GM12892 (cell line): ENCODE results near the gene SMOC1.

Experiments
- DNase-seq: peaks from one replicate; pipeline ENCODE4 v3.0.0; 2011; ENCODE audit not compliant: insufficient read length
- FAIRE-seq: peaks from 2 replicates; lab custom pipeline; 2011; peaks lifted over from hg19 to GRCh38; lab: Jason Lieb, UNC
- POLR2A ChIP-seq: IDR thresholded peaks from 2 replicates; pipeline ENCODE4 v1.6.1; 2011; ENCODE audit warnings: low read depth, low read length, control low read depth
- POLR2AphosphoS5 ChIP-seq: IDR thresholded peaks from 2 replicates; pipeline ENCODE4 v1.6.1; 2011; ENCODE audit warnings: low read depth, low read length, control low read depth
- TAF1 ChIP-seq: IDR thresholded peaks from 2 replicates; pipeline ENCODE4 v1.6.1; 2011; ENCODE audit warnings: low read depth, mild to moderate bottlenecking, control low read depth, low read length, borderline replicate concordance

The SMOC1 gene

GRCh38 chr14:69990323-69990722 is 111.1 kb downstream of the SMOC1 start:
- DNase-seq (no peak), FAIRE-seq (peak; percentile 14)
- TF ChIP-seq TAF1 (no peak), POLR2AphosphoS5 (no peak), POLR2A (no peak)

DNA sequence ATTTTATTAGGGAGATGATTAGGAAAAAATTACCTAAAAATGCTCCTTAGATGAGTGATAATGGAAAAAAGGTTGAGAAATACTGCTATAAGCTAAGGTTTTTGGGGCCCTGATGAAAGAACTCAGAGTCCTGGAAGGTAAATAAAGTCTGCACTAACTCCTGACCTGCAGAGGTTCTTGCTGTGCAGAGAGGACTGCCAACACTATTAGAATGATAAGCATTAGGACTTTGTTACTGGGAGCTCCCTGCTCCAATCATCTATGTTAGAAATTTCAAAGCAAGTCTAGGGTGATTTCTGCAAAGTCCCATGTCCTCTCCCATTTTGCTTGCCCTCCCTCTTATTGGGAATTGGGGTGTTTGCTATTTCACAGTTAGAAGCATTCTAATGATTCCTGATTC is 112.2 kb downstream of the SMOC1 start:
- DNase-seq (no peak), FAIRE-seq (no peak)
- TF ChIP-seq POLR2A (no peak), TAF1 (no peak), POLR2AphosphoS5 (no peak)

DNA sequence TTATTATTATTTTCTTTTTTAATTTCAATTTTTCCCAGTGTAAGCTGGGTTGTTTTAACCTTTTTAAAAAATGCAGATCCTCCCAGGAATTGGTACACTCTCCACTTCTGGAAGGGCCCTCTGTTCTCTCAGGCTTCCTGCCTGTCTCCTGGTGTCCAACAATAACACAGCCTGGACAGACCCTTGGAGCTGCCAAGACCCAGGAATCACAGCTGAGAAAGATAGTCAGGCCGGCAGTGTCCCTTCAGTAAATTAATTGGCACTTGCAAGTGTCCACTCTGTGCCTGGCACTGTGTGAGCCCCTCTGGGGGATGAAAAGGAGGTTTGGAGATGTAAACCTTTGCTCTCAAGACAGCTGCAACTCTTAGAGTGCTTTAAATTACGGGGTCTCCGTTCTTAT is 113.3 kb downstream of the SMOC1 start:
- no peak for FAIRE-seq
- no peak for DNase-seq
- no peak for TF ChIP-seq POLR2AphosphoS5
- no peak for TF ChIP-seq TAF1
- TF ChIP-seq POLR2A, result no peak

- no peak for FAIRE-seq
Observed at GRCh38 chr14:69993326-69993725, 114.1 kb downstream of the SMOC1 start.

GRCh38 chr14:69994002-69994401 is 114.8 kb downstream of the SMOC1 start:
- DNase-seq, result no peak
- no peak for FAIRE-seq
- TF ChIP-seq TAF1 (no peak), POLR2A (no peak), POLR2AphosphoS5 (no peak)

More at GRCh38 chr14:69993326-69993725, 114.1 kb downstream of the SMOC1 start:
- no peak for TF ChIP-seq POLR2A
- TF ChIP-seq TAF1, result no peak
- no peak for TF ChIP-seq POLR2AphosphoS5
- DNase-seq, result no peak

- TF ChIP-seq TAF1 (no peak), POLR2AphosphoS5 (no peak), POLR2A (no peak)
- DNase-seq (no peak), FAIRE-seq (no peak)
Observed at GRCh38 chr14:69996216-69996615, 117.0 kb downstream of the SMOC1 start.

GRCh38 chr14:69997849-69998248 is 118.6 kb downstream of the SMOC1 start:
- TF ChIP-seq POLR2AphosphoS5, result no peak
- TF ChIP-seq TAF1, result no peak
- no peak for TF ChIP-seq POLR2A
- DNase-seq (no peak), FAIRE-seq (no peak)

DNA sequence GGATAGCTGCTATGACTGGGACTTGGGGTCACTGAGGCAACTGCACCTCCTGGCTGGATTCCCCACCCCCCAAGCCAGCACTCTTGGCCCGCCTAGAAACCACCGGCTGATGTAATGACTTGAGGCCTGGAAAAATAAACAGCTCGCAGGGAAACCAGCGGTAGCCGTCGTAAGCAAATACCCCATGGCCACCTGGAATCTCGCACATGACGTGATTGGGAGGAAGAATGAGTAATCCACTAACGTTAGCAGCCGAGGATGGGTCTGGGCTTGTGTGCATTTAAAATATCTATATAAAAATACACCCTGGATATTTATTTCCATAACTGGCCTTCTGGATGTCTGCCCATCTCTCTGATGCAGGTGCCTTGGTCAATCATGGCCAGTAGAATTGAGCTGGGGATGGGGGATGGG is 120.1 kb downstream of the SMOC1 start:
- no peak for DNase-seq
- no peak for TF ChIP-seq POLR2AphosphoS5
- TF ChIP-seq POLR2A, result no peak
- no peak for TF ChIP-seq TAF1
- no peak for FAIRE-seq

DNA sequence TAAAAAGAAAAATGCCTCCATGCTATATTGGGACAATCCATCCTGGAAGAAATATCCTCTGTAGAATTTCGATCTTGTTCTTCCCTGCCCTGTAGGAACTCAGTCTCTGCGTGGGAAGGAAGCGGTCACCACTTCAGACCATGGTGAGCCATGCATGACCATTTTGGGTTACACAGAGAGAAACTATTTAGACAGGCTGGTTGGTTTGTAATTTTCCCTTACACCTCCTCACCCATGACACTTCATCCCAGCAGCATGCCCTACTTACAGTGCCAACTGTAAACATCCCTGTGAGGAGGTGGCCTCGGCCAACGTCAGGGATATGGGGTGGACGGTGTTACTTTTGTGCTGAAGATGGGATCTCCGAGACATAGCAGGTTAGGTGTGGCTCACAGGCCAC is 121.4 kb downstream of the SMOC1 start:
- TF ChIP-seq POLR2A, result no peak
- TF ChIP-seq TAF1, result no peak
- TF ChIP-seq POLR2AphosphoS5, result no peak
- DNase-seq (no peak), FAIRE-seq (peak; percentile 61)

DNA sequence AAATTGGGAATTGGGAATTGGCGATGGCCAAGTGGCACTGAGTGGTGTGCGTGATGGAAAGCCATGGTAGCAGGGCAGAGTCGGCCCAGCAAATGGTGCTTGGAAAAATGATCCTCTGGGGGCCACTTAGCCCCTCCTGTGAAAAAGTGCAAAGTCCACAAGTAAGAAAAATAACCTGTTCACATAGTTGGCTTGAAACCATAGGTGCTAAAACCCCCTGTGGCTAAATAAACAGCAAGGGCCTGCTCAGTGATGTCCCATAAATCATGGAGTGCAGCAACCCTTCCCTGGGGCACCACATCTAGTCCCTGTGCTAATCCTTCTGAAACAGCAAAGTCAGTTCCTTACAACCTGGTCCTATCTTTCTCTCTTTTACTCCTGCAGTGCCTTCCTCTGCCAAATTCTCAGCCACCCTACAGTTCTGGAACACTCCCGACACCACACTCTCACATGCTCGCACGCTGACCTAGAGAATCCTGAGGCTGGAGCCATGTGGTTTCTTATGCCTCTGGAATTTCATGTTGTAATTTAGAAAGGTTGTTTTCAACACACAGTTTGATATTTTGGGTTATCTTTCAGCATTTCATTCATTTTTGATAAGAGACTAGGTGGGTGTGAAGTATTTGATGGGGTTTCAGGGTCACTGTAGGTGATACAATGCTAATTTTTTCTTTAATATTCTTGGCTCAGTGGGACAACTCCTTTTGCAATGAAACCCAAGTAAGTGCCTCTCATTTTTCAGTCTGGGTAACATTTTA is 123.6 kb downstream of the SMOC1 start:
- FAIRE-seq, result no peak
- TF ChIP-seq TAF1, result no peak
- TF ChIP-seq POLR2AphosphoS5, result no peak
- no peak for TF ChIP-seq POLR2A
- DNase-seq, result no peak

DNA sequence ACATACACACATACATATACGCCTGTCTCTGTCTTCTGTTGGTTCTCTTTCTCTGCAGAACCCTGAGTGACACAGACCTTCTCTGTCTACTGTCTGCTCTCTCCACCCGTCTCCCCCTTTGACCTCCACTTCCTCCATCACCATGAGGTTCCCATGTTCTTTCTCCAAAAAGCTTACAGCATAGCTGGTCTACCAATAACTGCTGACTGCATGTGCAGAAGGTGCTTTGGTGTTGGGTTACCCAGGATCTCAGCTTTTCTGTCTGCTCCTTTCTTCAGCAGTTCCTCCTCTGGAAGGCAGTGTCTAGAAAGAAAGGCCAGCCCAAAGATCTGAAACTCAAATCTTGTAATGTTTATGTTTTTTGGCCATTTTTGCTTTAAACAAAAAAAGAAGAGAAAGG is 125.6 kb downstream of the SMOC1 start:
- TF ChIP-seq POLR2A (no peak), TAF1 (no peak), POLR2AphosphoS5 (no peak)
- FAIRE-seq (no peak), DNase-seq (no peak)

- no peak for TF ChIP-seq POLR2AphosphoS5
- no peak for FAIRE-seq
- no peak for DNase-seq
Observed at GRCh38 chr14:70005281-70005805, 126.1 kb downstream of the SMOC1 start.
